ENCODE data around the gene GPATCH2L. TPM values are rescaled to one million over a fixed set of nuclear protein-coding genes. Genes with fewer than 3 reads are reported as not detected.

The GPATCH2L gene
- polyA plus RNA-seq, 2 of the 4 experiments (the other 2 are of a cell fraction): 19.6 to 30.9 TPM

DNA sequence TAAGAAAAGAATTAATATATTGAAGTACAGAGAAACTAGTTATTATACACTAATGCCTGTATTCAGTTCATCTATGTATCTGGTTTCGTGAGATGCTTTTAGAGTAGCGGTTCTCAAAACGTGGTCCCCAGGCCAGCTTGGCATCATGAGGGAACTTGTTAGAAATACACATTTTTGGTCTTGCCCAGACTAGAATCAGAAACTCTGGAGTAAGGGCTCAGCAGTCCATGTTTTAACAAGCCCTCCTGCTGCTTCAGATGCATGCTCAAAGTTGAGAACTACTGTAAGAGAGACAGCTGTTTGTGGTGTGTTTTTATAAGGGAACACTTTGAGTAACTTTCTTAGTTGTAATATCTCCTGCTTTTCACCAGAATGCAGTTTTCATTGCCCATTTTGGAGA is 18.1 kb downstream of the GPATCH2L start:
- CTCF ChIA-PET: no interaction called here

DNA sequence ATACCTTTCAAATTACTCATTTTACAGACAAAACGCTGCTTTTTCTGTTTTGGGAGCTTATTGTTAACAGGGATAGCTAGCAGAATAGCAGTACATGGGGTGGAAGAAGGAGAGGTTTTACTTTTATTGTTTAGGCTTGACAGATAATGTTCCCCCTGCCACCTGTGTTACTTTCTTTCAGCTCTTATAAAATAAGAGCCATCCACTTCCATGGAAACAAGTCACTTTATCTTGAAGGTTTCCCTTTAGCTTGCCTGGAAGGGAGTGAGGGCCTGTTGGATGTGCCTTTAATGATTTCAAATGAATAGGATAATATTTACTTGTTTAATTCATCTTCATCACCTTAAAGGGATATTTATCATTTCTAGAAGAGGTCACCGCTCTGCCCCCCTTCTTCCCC is 23.3 kb downstream of the GPATCH2L start:
- FAIRE-seq (no peak), DNase-seq (ENCODE audit: low read depth in 1 of 2, low spot score in 1 of 2) (no peak), ATAC-seq (no peak)
- no peaks in the 10 kb centered on the region for H3K9me3 ChIP-seq
- ChIA-PET POLR2A (no interaction called here), CTCF (interaction anchor here (0.6 to 1.1 kb wide), 4 partner anchors 11 to 489 kb away, joined by 3 to 4 read pairs (median 3); no protein-coding TSS in a partner anchor)
- no peak overlapping the region for H3K4me2 ChIP-seq
- no peak overlapping the region for H3K4me3 ChIP-seq
- WGBS (ENCODE audit: missing lambda C conversion rate): 65% methylated on average over 2 of the region's 2 CpGs
- no peaks in the 10 kb centered on the region for H3K4me1 ChIP-seq
- no peak overlapping the region for H3K27ac ChIP-seq
- TF ChIP-seq HOXB5 (CRISPR knock-in tag; IDR thresholded peaks at IDR 0.05) (no peak), MAFK (IDR thresholded peaks at IDR 0.05; ENCODE audit: partially characterized antibody) (no peak), SREBF2 (IDR thresholded peaks at IDR 0.05) (no peak), EHF (CRISPR knock-in tag; IDR thresholded peaks at IDR 0.05) (no peak), ZNF302 (CRISPR knock-in tag; IDR thresholded peaks at IDR 0.05) (no peak), KDM1A (IDR thresholded peaks at IDR 0.05; ENCODE audit: low read depth) (no peak), NPAS2 (CRISPR knock-in tag; IDR thresholded peaks at IDR 0.05; ENCODE audit: borderline replicate concordance) (no peak), NR3C1 (IDR thresholded peaks at IDR 0.05) (no peak), RNF2 (IDR thresholded peaks at IDR 0.05; ENCODE audit: borderline replicate concordance, low read depth) (no peak), MYC (IDR thresholded peaks at IDR 0.05; ENCODE audit: borderline replicate concordance, low read length) (no peak), EHMT2 (IDR thresholded peaks at IDR 0.05; ENCODE audit: low read depth) (no peak)
- TF ChIP-seq, protein P1, sequence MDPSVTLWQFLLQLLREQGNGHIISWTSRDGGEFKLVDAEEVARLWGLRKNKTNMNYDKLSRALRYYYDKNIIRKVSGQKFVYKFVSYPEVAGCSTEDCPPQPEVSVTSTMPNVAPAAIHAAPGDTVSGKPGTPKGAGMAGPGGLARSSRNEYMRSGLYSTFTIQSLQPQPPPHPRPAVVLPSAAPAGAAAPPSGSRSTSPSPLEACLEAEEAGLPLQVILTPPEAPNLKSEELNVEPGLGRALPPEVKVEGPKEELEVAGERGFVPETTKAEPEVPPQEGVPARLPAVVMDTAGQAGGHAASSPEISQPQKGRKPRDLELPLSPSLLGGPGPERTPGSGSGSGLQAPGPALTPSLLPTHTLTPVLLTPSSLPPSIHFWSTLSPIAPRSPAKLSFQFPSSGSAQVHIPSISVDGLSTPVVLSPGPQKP (IDR thresholded peaks at IDR 0.05; ENCODE audit: low read depth, low read length): no peak

More for the DNA sequence above, 18.1 kb downstream of the GPATCH2L start:
- TF ChIP-seq JUNB (IDR thresholded peaks at IDR 0.05) (no peak), ZNF302 (CRISPR knock-in tag; IDR thresholded peaks at IDR 0.05) (no peak), RCOR1 (IDR thresholded peaks at IDR 0.05; ENCODE audit: low read depth, low read length) (no peak), EP300 (IDR thresholded peaks at IDR 0.05) (no peak)
- TF ChIP-seq, protein P2, sequence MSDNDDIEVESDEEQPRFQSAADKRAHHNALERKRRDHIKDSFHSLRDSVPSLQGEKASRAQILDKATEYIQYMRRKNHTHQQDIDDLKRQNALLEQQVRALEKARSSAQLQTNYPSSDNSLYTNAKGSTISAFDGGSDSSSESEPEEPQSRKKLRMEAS (IDR thresholded peaks at IDR 0.05): no peak
- TF ChIP-seq, protein P1 (IDR thresholded peaks at IDR 0.05; ENCODE audit: low read depth, low read length): no peak
- ATAC-seq: no peak
- Histone ChIP-seq H3K27ac (no peak overlapping the region), H3K4me3 (no peak overlapping the region), H3K4me1 (0 out of 3 replicates have a peak, but pooled peaks cover 7% of the 10 kb centered on the region), H3K4me2 (no peak overlapping the region), H3K9me3 (no peaks in the 10 kb centered on the region)
- no peak for DNase-seq (ENCODE audit: low read depth in 1 of 2, low spot score in 1 of 2)
- FAIRE-seq: no peak
- POLR2A ChIA-PET: no interaction called here
- WGBS (ENCODE audit: missing lambda C conversion rate): 94% methylated on average over 3 of the region's 3 CpGs

DNA sequence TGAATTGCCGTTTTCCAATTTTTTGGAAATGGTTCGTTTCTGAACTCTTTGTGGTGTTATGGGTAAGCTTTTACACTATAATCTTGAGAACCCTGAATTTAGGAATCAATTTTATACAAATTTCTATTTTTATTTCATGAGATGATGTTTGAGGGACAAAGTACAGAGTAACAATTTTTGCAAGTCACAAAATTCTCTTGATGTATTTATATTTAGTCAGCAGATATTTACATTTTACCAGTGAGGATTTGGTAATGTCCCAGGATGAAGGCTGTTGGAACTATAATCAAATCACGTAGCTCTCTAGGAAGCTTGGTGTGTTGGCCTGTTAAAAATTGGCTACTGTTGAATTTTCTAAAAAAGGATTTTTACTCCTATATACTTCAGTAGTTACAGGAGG is 24.2 kb downstream of the GPATCH2L start:
- Histone ChIP-seq H3K9me3 (no peaks in the 10 kb centered on the region), H3K4me2 (no peak overlapping the region), H3K27ac (no peak overlapping the region), H3K4me1 (no peaks in the 10 kb centered on the region), H3K4me3 (no peak overlapping the region)
- DNase-seq (ENCODE audit: low read depth in 1 of 2, low spot score in 1 of 2) (no peak), ATAC-seq (no peak), FAIRE-seq (no peak)
- 82% methylated on average over 3 of the region's 3 CpGs for WGBS (ENCODE audit: missing lambda C conversion rate)
- TF ChIP-seq MAFK (IDR thresholded peaks at IDR 0.05; ENCODE audit: partially characterized antibody): peak; percentile 41
- TF ChIP-seq, protein P3, sequence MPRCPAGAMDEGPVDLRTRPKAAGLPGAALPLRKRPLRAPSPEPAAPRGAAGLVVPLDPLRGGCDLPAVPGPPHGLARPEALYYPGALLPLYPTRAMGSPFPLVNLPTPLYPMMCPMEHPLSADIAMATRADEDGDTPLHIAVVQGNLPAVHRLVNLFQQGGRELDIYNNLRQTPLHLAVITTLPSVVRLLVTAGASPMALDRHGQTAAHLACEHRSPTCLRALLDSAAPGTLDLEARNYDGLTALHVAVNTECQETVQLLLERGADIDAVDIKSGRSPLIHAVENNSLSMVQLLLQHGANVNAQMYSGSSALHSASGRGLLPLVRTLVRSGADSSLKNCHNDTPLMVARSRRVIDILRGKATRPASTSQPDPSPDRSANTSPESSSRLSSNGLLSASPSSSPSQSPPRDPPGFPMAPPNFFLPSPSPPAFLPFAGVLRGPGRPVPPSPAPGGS (IDR thresholded peaks at IDR 0.05): no peak
- ChIA-PET CTCF (interaction anchor here (0.8 to 1.1 kb wide), 2 partner anchors 10 to 125 kb away, joined by 3 read pairs; no protein-coding TSS in a partner anchor), POLR2A (no interaction called here)

Data from A549 (cell line).